Activated CD4-positive, CD25-positive, alpha-beta regulatory T cell treated with anti-CD3 and anti-CD28 coated beads, Interleukin-2, amount 50 U/mL, for 24 hours (primary cell): ENCODE data around the gene FTH1.
"Not testable (repeated sequence)": the region's sequence is repeated elsewhere in the genome, so short reads cannot be mapped to it uniquely, and the experiment has no call there.

ENCODE experiments used
- ATAC-seq, 2 donors: fragments of 150-1000 bp; cut with Tn5 transposase; one replicate each; pipeline ENCODE4 v1.10.0; 2021; ENCODE audit warnings: mild to moderate bottlenecking in 1 of 2, moderate library complexity in 1 of 2

Gene FTH1

GRCh38 chr11:61963282-61964057 lies 4.0 kb downstream of the FTH1 start:
- ATAC-seq: no peak

GRCh38 chr11:61963016-61963281 lies 4.5 kb downstream of the FTH1 start:
- no peak for ATAC-seq

- no peak for ATAC-seq
Measured at GRCh38 chr11:61962213-61963015, 5.0 kb downstream of the FTH1 start.

GRCh38 chr11:61961570-61962212 lies 5.7 kb downstream of the FTH1 start:
- no peak for ATAC-seq

GRCh38 chr11:61960532-61960931 lies 6.9 kb downstream of the FTH1 start:
- no peak for ATAC-seq

GRCh38 chr11:61959678-61960077 lies 7.8 kb downstream of the FTH1 start:
- ATAC-seq: no peak

- peak in 1 of 2 donors; percentile 34 for ATAC-seq
Measured at GRCh38 chr11:61959114-61959513, 8.3 kb downstream of the FTH1 start.

GRCh38 chr11:61958590-61958989 lies 8.8 kb downstream of the FTH1 start:
- no peak for ATAC-seq

DNA sequence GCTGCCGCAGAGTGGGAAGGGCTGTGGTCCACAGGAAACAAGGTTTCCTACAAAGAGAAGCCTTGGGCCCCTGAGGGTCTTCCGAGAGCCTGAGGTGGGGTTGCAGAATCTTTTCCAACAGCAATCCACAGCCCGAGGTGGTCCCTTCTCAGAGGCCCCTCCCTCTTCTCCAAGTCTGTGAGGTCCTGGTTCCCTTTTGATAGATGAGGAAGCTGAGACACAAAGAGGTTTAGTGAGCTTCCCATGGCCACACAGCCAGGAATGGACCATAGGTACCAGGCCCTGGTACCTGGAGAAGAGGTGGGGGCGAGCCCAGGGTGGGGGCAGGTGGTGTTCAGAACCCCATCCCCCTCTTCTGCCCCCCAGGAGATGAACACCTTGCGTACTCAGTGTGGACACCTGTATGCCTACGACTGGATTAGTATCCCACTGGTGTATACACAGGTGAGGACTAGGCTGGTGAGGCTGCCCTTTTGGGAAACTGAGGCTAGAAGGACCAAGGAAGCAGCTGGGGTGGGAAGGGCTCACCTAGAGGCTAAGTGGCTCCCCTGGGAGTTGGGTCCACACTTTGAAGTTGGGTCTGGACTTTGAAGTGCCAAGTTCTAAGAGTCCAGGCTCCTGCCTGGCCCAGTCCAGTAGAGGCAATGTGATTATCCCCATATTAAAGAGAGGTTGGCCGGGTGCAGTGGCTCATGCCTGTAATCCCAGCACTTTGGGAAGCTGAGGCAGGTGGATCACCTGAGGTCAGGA lies 10.2 kb downstream of the FTH1 start:
- ATAC-seq: no peak

- ATAC-seq: no peak
Measured at GRCh38 chr11:61956191-61957020, 11.0 kb downstream of the FTH1 start.

- ATAC-seq: peak; percentile 59 to 62
Measured at GRCh38 chr11:61955422-61956135, 11.9 kb downstream of the FTH1 start.

GRCh38 chr11:61954851-61955421 lies 12.5 kb downstream of the FTH1 start:
- no peak for ATAC-seq

DNA sequence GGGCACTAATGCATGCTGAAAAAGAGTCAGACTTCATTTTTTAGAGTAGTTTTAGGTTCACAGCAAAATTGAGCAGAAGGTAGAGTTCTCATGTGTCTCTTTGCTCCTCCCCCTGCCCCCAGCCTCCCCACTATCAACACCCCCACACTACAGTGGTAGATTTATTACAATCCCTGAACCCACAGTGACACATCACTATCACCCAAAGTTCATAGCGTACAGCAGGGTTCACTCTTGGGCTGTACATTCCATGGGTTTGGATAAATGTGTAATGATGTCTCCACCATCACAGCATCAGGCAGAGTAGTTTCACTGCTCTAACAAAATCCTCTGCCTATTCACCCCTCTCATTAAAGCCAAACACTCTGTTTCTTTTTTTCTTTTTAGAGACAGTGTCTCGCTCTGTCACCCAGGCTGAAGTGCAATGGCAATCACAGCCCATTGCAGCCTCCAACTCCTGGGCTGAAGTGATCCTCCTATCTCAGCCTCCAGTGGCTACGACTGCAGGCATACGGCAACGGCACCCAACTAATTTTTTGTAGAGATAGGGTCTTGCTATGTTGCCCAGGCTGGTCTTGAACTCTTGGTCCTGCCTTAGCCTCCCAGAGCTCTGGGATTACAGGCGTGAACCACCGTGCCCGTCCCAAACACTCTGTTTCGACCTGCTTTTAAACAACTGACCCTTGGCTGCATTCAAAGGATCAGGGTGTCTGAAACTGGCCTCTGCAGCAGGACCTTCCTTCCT lies 13.2 kb downstream of the FTH1 start:
- no peak for ATAC-seq

- ATAC-seq: not testable (repeated sequence)
Measured at GRCh38 chr11:61953632-61954031, 13.8 kb downstream of the FTH1 start.

GRCh38 chr11:61952882-61953281 lies 14.6 kb downstream of the FTH1 start:
- ATAC-seq: no peak

- no peak for ATAC-seq
Measured at GRCh38 chr11:61951484-61952135, 15.8 kb downstream of the FTH1 start.

GRCh38 chr11:61950035-61950547 lies 17.3 kb downstream of the FTH1 start, which contains the start of gene BEST1:
Gene BEST1 (plus strand): TSS chr11:61950351. CDS start chr11:61951807, 1,456 bp downstream.
- ATAC-seq: no peak

GRCh38 chr11:61949169-61950034 lies 18.0 kb downstream of the FTH1 start:
- ATAC-seq: no peak
